AG09319 (cell line): ENCODE measurements around the gene DHRS3.

ENCODE experiments used
- DNase-seq: peaks from one replicate; pipeline ENCODE4 v3.0.0-alpha.2; 2010; ENCODE audit warnings: low read depth; ENCODE audit errors: extremely low read depth
- TF ChIP-seq, protein P1 (sequence below): IDR thresholded peaks from 2 replicates; pipeline ENCODE4 v1.5.1; 2011; ENCODE audit warnings: low read depth, mild to moderate bottlenecking, inconsistent platforms, low read length, moderate library complexity

The DHRS3 gene

DNA sequence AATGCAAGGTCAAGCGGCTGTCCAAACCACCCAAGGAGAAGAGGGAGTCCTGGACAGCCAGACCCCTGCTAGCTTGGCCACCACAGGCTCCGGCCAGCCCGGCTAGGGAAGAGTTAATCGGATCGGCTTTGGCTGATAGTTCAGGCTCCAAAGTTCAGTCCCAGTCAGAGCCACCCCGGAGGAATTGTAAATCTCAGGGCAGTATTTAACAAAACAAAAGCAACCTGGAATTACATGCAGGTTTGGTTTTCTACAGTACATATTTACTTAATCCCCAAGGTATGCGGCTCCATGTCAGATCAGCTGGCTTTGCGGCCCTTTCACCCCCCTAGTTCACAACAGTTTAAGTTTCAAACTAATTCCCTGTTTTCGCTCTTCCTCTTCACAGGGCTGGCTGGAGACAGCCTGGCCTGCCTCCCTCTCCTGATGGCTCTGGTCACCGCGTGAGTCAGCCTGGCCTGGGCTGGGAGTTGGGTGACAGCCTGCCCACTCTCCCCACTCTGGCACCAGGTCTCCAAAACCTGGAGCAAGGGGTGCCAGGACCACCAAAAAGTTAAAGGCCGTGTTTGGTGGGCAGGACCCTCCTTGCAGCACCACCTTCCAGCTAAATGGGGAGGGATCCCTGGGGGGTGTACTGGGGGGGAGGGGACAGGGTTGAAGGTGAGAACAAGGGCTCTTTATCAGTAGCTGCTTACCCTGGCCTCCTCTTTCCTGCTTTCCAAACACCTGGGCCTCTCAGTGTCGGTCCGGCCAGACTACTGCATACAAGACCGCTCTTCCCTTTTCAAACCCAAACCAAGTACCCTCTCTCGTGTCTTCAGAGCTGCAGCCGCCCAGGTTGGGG is 1.9 kb downstream of the DHRS3 start:
- DNase-seq: no peak
- TF ChIP-seq, protein P1, sequence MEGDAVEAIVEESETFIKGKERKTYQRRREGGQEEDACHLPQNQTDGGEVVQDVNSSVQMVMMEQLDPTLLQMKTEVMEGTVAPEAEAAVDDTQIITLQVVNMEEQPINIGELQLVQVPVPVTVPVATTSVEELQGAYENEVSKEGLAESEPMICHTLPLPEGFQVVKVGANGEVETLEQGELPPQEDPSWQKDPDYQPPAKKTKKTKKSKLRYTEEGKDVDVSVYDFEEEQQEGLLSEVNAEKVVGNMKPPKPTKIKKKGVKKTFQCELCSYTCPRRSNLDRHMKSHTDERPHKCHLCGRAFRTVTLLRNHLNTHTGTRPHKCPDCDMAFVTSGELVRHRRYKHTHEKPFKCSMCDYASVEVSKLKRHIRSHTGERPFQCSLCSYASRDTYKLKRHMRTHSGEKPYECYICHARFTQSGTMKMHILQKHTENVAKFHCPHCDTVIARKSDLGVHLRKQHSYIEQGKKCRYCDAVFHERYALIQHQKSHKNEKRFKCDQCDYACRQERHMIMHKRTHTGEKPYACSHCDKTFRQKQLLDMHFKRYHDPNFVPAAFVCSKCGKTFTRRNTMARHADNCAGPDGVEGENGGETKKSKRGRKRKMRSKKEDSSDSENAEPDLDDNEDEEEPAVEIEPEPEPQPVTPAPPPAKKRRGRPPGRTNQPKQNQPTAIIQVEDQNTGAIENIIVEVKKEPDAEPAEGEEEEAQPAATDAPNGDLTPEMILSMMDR: no peak

- TF ChIP-seq, protein P1: no peak
- no peak for DNase-seq
These were observed 2.7 kb downstream of the DHRS3 start for GRCh38 chr1:12615159-12615864.

DNA sequence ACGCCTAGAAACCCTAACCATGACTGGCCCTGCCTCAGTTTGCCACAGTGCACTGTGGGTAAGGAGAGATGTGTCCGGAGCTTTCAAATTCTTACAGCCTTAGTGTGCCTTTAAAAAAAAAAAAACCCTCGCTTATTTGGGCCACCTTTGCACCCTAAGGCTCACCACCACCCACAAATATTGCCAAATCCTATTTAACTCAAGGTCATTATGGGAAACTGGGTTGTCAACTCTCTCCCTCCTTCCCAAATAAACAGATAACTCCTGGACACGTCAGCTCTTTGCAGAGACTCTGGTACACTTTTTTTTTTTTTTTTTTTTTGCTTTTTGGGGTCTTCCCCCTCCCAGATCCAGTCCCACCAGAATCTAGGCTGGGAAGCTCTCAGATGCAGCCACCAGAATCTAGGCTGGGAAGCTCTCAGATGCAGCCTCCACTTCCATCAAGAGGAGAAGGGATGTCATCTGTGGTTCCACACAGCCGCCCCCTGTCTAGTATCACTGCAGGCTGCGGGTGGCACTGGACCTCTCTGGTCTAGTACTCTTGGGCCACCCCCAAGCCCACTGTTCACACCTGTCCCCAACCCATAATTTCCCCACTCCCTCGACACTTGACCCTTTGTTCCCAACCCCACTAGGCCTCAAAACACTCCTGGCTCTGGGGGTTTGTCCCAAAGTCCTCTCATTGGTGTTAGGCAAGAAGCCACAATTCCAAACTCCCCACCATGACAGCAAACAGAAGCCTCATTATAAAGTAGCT is 3.4 kb downstream of the DHRS3 start:
- no peak for DNase-seq
- TF ChIP-seq, protein P1: no peak; the same call in 1 of the 2 replicates

DNA sequence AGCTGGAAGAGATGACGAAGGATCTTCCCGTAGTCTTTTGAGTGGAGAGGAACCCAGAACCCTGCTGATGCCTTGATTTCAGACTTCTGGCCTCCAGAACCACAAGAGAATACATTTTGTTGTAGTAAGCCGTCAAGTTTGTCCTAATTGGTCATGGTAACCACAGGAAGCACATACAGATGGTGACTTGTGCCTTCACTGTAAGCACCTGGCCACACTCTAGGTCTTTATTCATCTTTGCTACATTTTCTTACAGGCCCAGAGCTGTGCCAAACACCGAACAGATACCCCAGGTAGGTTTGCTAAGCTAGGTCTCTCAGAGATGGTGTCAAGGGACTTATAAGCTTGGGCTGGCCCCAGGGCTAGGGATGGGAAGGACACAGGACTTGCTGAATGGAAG is 4.8 kb downstream of the DHRS3 start:
- TF ChIP-seq, protein P1: no peak

GRCh38 chr1:12610941-12611340 is 7.1 kb downstream of the DHRS3 start:
- DNase-seq: no peak
- TF ChIP-seq, protein P1: no peak

More for the DNA sequence above, 4.8 kb downstream of the DHRS3 start:
- DNase-seq: no peak

GRCh38 chr1:12610305-12610935 is 7.6 kb downstream of the DHRS3 start:
- TF ChIP-seq, protein P1: no peak
- no peak for DNase-seq
